Heart left ventricle (tissue), 16 donors: ENCODE data around the gene WFIKKN2. TPM values are rescaled to one million over a fixed set of nuclear protein-coding genes. Genes with fewer than 3 reads are reported as not detected.
A peak's percentile ranks its signal among the peaks of the same experiment; 100 is the strongest.

Source experiments
- ATAC-seq, 4 donors: fragments of 200-7000 bp; cut with Tn5 transposase; one replicate each; pipeline ENCODE4 v1.9.1; 2020 to 2022; ENCODE audit warnings: moderate library complexity in 4 of 4, mild to moderate bottlenecking in 3 of 4, moderate number of reproducible peaks in 1 of 4
- DNase-seq, 5 donors: peaks; one replicate each; pipeline ENCODE4 v3.0.0-alpha.2; 2020
- H3K27ac ChIP-seq, 12 donors: fragments of 200-600 bp; sonication (generic) in 4 of 12; one replicate each; pipeline versions ENCODE4 v1.5.0 to v1.8.0; 2016 to 2022; ENCODE audit warnings: mild to moderate bottlenecking in 2 of 12
- H3K27me3 ChIP-seq, 9 donors: fragments of 200-600 bp; sonication (generic) in 2 of 9; one replicate each; pipeline versions ENCODE4 v1.5.1 to v1.8.0; 2016 to 2022; ENCODE audit warnings: mild to moderate bottlenecking in 3 of 9
- H3K36me3 ChIP-seq, 9 donors: fragments of 200-600 bp; sonication (generic) in 2 of 9; one replicate each; pipeline versions ENCODE4 v1.5.0 to v1.8.0; 2018 to 2022; ENCODE audit warnings: mild to moderate bottlenecking in 2 of 9
- H3K4me1 ChIP-seq, 12 donors: fragments of 200-600 bp; sonication (generic) in 4 of 12; one replicate each; pipeline versions ENCODE4 v1.5.0 to v1.8.0; 2016 to 2022; ENCODE audit warnings: mild to moderate bottlenecking in 3 of 12
- H3K4me3 ChIP-seq, 12 donors: fragments of 200-600 bp; sonication (generic) in 4 of 12; one replicate each; pipeline versions ENCODE4 v1.5.0 to v1.8.0; 2017 to 2022; ENCODE audit warnings: mild to moderate bottlenecking in 9 of 12, moderate library complexity in 4 of 12
- H3K9me3 ChIP-seq, 12 donors: fragments of 200-600 bp; sonication (generic) in 4 of 12; one replicate each; pipeline versions ENCODE4 v1.5.0 to v1.8.0; 2016 to 2022; ENCODE audit warnings: mild to moderate bottlenecking in 1 of 12
- POLR2A ChIP-seq, 2 donors: fragments of 450-650 bp; IDR thresholded peaks; one replicate each; pipeline ENCODE4 v1.6.1; 2017; ENCODE audit warnings: antibody characterized with exemption in 2 of 2, mild to moderate bottlenecking in 2 of 2, moderate library complexity in 2 of 2
- WGBS, 4 donors: extraction: QIAGEN DNeasy Blood & Tissue Kit in 2 of 4; methylation state at CpG; one replicate each; pipeline versions ENCODE4 v1.1.5 to v1.1.7; 2013 to 2018; 5-methylcytosine and 5-hydroxymethylcytosine counted together
- intact Hi-C, 10 donors: fragments of 100-400 bp; cut with DNase I; formaldehyde crosslinking; loops; one replicate each; pipeline versions ENCODE4 v1.11.1 to v1.14.2; 2022
- polyA plus RNA-seq, 2 donors: library from polyadenylated mRNA; stranded (reverse); fragments of 200-250 nt; gene quantifications; one replicate each; pipeline ENCODE4 v1.2.3, GENCODE V29; 2013
- total RNA-seq, 9 donors: library from RNA; depleted of rRNA in 2 of 9; stranded (reverse); fragments of >200 nt in 2 of 9; fragmentation: NEBNext Ultra II Directional in 3 of 9; extraction: Animal tissue kit (Norgen Biotek cat#: 25700) in 3 of 9; gene quantifications; one replicate each; pipeline versions ENCODE4 v1.1.0 to v1.2.4, GENCODE V29; 2016 to 2023
- TF ChIP-seq, protein P1 (sequence below), 12 donors: fragments of 200-600 bp; sonication (generic) in 4 of 12; IDR thresholded peaks; one replicate each; pipeline versions ENCODE4 v1.5.0 to v1.8.0; 2018 to 2022; ENCODE audit warnings: antibody characterized with exemption in 12 of 12, mild to moderate bottlenecking in 5 of 12
- donor health status: ischemic (EF 13 %, LVEDD 7.1; RV severe dilation, severe dysfunction).
- donor health status: healthy with polysubstance abuse.
- donor health status: DM: no; HTN: yes; CAD: no.
- donor health status: DM: no; HTN: no; CAD: no.
- donor health status: ischemic (EF 25% LVEDD 6.9; RV normal size, moderate dysfunction).
- donor health status: ischemic (EF 25% LVEDD 5.7; RV mildly dilated, moderate dysfunction).
- donor health status: healthy.
- donor health status: DM: yes; HTN: yes; CAD: no.
- donor health status: ischemic (EF 35%, LVEDD 5.7; RV mildly dilated, moderate dysfunction).
- donor health status: nonischemic (EF 11% LVEDD 7.7; RV severe dilation, severe dysfunction).
- donor health status: DM: yes; HTN: yes; CAD: no.
- donor health status: PGD.
- donor health status: ischemic (EF 29% LVEDD 5.4; RV normal size, mild dysfunction).
- donor health status: nonischemic (EF 23%, LVEDD 6.1; RV moderate dilation, normal function).

The WFIKKN2 gene
- total and polyA plus RNA-seq, 11 donors, result 0.08 to 0.75 (median 0.24) TPM; not detected in 2

DNA sequence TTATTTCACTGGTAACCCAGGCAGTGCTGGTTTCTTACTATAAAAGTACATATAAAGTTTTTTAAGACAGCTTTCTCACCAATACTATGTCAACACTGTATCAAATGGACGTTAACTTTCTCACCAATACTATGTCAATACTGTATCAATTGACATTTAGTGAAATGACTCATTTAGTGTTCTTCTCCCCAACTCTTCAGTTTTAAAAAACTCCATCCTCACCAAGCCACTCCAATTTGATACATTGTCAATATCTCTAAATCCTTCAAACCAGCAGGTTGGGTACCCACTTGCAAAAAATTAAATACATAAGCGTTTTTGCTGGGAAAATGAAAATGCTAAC, 25.9 kb downstream of the WFIKKN2 start:
- no peak for TF ChIP-seq POLR2A (IDR thresholded peaks at IDR 0.05)
- TF ChIP-seq, protein P1, sequence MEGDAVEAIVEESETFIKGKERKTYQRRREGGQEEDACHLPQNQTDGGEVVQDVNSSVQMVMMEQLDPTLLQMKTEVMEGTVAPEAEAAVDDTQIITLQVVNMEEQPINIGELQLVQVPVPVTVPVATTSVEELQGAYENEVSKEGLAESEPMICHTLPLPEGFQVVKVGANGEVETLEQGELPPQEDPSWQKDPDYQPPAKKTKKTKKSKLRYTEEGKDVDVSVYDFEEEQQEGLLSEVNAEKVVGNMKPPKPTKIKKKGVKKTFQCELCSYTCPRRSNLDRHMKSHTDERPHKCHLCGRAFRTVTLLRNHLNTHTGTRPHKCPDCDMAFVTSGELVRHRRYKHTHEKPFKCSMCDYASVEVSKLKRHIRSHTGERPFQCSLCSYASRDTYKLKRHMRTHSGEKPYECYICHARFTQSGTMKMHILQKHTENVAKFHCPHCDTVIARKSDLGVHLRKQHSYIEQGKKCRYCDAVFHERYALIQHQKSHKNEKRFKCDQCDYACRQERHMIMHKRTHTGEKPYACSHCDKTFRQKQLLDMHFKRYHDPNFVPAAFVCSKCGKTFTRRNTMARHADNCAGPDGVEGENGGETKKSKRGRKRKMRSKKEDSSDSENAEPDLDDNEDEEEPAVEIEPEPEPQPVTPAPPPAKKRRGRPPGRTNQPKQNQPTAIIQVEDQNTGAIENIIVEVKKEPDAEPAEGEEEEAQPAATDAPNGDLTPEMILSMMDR (IDR thresholded peaks at IDR 0.05), result no peak
- no peaks in the 10 kb centered on the region for H3K27me3 ChIP-seq
- peak overlapping the region in 4 of 12 donors; percentile 88 to 96 (median 90) for H3K4me3 ChIP-seq
- H3K9me3 ChIP-seq, result no peaks in the 10 kb centered on the region
- peaks cover 0 to 32% (median 30%) of the 10 kb centered on the region in 9 donors for H3K36me3 ChIP-seq
- intact Hi-C loops, result loop anchor here in 3 of 10 donors (10.0 kb wide), 2 partner anchors 253 to 303 kb away; partner anchors contain the start of gene NME2 (in 2 of the 3)
- H3K27ac ChIP-seq, result peak overlapping the region in 7 of 12 donors; percentile 0 to 100 (median 23)
- no peak for ATAC-seq
- peaks cover 2 to 41% (median 33%) of the 10 kb centered on the region in 12 donors for H3K4me1 ChIP-seq
- no peak for DNase-seq
- 59 to 83% (median 71%) methylated on average over 2 of the region's 2 CpGs for WGBS, 4 donors

DNA sequence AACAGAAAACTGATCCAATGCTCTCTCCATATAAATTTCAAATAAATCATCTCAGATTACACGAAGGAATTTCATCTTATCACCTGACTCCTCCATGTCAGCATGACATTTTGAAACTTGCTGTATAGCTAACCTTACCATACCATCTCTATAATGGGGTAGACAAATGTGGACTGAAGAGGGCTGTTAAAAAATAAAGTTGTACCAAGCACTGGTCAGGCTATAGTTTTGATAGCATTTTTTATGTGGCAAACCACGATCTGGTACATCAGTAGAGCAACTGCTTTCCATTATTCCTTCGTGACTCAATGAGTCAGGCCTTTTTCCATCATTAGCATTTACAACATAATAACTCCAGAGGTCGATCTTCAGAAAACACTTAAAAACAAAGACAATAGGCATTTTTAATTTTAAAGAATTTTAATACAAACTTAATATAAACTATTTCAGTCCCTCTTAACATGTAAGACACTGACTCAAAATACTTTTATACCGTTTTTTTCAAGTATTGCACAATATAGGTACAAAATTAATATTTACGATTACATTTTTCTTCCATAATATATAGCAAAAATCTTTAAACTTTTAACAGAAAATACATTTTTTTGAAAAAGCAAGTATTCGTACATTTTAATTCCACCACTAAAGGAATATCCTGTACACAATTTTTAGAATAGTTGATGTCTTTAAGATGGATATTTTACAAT, 26.6 kb downstream of the WFIKKN2 start:
- peaks cover 0 to 32% (median 30%) of the 10 kb centered on the region in 9 donors for H3K36me3 ChIP-seq
- peak overlapping the region in 9 of 12 donors; percentile 76 to 97 (median 89) for H3K4me3 ChIP-seq
- no peaks in the 10 kb centered on the region for H3K27me3 ChIP-seq
- 48 to 53% (median 50%) methylated on average over 7 of the region's 7 CpGs for WGBS, 4 donors
- peak overlapping the region in 5 of 12 donors; percentile 22 to 100 (median 28) for H3K27ac ChIP-seq
- peaks cover 2 to 41% (median 33%) of the 10 kb centered on the region in 12 donors for H3K4me1 ChIP-seq
- ATAC-seq (no peak), DNase-seq (no peak)
- TF ChIP-seq POLR2A (IDR thresholded peaks at IDR 0.05), result no peak
- TF ChIP-seq, protein P1 (IDR thresholded peaks at IDR 0.05), result no peak
- no peaks in the 10 kb centered on the region for H3K9me3 ChIP-seq
- intact Hi-C loops, result loop anchor here in 3 of 10 donors (10.0 kb wide), 2 partner anchors 253 to 303 kb away; partner anchors contain the start of gene NME2 (in 2 of the 3)

DNA sequence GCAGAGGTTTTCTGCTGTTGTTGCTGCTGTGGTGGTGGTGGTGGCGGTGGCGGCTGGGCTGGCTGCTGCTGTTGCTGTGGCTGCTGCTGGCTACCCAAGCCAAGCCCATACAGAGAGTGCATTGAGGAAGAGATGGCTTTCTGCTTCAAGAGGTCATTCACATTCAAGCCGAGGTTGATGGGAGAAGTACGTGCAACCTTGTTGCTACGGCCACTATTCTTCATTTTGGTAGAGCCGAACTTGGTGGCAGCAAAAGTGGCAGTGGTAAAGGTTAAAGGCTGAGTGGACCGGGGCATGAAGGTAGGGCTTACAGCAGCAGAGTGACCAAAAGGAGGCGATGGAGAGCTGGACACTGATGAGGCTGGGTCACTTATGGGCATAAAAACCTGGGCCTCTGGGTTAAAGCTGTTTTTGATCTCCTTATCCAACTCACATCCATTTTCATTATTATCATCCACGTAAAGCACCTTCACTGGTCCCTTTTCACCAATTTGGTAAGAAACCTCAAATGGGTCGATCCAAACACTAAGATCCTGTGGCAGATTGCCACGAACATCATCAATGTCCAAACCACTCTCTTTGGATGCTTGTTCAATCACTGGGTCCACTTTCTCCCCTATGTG, 27.9 kb downstream of the WFIKKN2 start:
- no peaks in the 10 kb centered on the region for H3K27me3 ChIP-seq
- WGBS, 4 donors, result 42 to 55% (median 48%) methylated on average over 11 of the region's 11 CpGs

More for the DNA sequence above, 27.9 kb downstream of the WFIKKN2 start:
- ATAC-seq, result no peak
- H3K4me3 ChIP-seq, result peak overlapping the region in 10 of 12 donors; percentile 5 to 97 (median 88)
- peak overlapping the region in 9 of 12 donors; percentile 92 to 100 (median 100) for H3K27ac ChIP-seq
- peaks cover 0 to 32% (median 30%) of the 10 kb centered on the region in 9 donors for H3K36me3 ChIP-seq
- peaks cover 2 to 47% (median 34%) of the 10 kb centered on the region in 12 donors for H3K4me1 ChIP-seq
- TF ChIP-seq, protein P1 (IDR thresholded peaks at IDR 0.05), result peak; percentile 36 to 68 (median 54)
- TF ChIP-seq POLR2A (IDR thresholded peaks at IDR 0.05), result no peak
- peak in 1 of 5 donors; percentile 48 for DNase-seq
- intact Hi-C loops, result loop anchor here in 3 of 10 donors (10.0 kb wide), 2 partner anchors 251 to 301 kb away; partner anchors contain the start of gene NME2 (in 2 of the 3)
- no peaks in the 10 kb centered on the region for H3K9me3 ChIP-seq
